GM21367 (cell line): ENCODE measurements around the gene STMND1.

Source experiments
- ATAC-seq: cut with Tn5 transposase; IDR thresholded peaks from one replicate; pipeline ENCODE4 v1.9.1; 2021; ENCODE audit not compliant: unreplicated experiment

STMND1 gene

GRCh38 chr6:17159240-17159639 is 57.4 kb downstream of the STMND1 start:
- no peak for ATAC-seq

GRCh38 chr6:17161076-17161475 is 59.2 kb downstream of the STMND1 start:
- ATAC-seq, result no peak

GRCh38 chr6:17165383-17165782 is 63.5 kb downstream of the STMND1 start:
- ATAC-seq, result no peak

GRCh38 chr6:17167327-17167979 is 65.6 kb downstream of the STMND1 start:
- no peak for ATAC-seq

GRCh38 chr6:17169291-17169690 is 67.4 kb downstream of the STMND1 start:
- no peak for ATAC-seq

- ATAC-seq, result no peak
These were observed 67.9 kb downstream of the STMND1 start for GRCh38 chr6:17169711-17170110.

GRCh38 chr6:17172836-17173470 is 71.1 kb downstream of the STMND1 start:
- ATAC-seq, result no peak

GRCh38 chr6:17178326-17178725 is 76.5 kb downstream of the STMND1 start:
- ATAC-seq, result no peak

- no peak for ATAC-seq
These were observed 77.1 kb downstream of the STMND1 start for GRCh38 chr6:17178754-17179529.

GRCh38 chr6:17179530-17180073 is 77.8 kb downstream of the STMND1 start:
- ATAC-seq, result no peak
